Peyer's patch (tissue), 4 donors: ENCODE measurements around the gene TMEM45B. TPM values are rescaled to one million over a fixed set of nuclear protein-coding genes. Genes with fewer than 3 reads are reported as not detected.
"Not testable (repeated sequence)": the region's sequence is repeated elsewhere in the genome, so short reads cannot be mapped to it uniquely, and the experiment has no call there.

Experiments
- DNase-seq, 3 donors: peaks; one replicate each; pipeline ENCODE4 v3.0.0-alpha.2; 2017 to 2019
- H3K27ac ChIP-seq, 4 donors: fragments of 200-600 bp; sonication (generic); one replicate each; pipeline ENCODE4 v1.5.1; 2016 to 2019
- H3K27me3 ChIP-seq, 2 donors: fragments of 200-600 bp; sonication (generic); one replicate each; pipeline ENCODE4 v1.5.1; 2019
- H3K36me3 ChIP-seq, 3 donors: fragments of 200-600 bp; sonication (generic); one replicate each; pipeline ENCODE4 v1.5.1; 2016 to 2019
- H3K4me1 ChIP-seq, 4 donors: fragments of 200-600 bp; sonication (generic); one replicate each; pipeline ENCODE4 v1.5.1; 2016 to 2019
- H3K4me3 ChIP-seq, 4 donors: fragments of 200-600 bp; sonication (generic); 1 replicate in 3 of 4; 2 replicates in 1 of 4; pipeline ENCODE4 v1.5.1; 2016 to 2019; ENCODE audit warnings: mild to moderate bottlenecking in 1 of 4
- H3K9me3 ChIP-seq, 4 donors: fragments of 200-600 bp; sonication (generic); one replicate each; pipeline ENCODE4 v1.5.1; 2016 to 2019; ENCODE audit warnings: mild to moderate bottlenecking in 1 of 4
- POLR2A ChIP-seq, 2 donors: fragments of 450-650 bp; IDR thresholded peaks; one replicate each; pipeline ENCODE4 v1.5.1; 2017; ENCODE audit warnings: antibody characterized with exemption in 2 of 2, mild to moderate bottlenecking in 2 of 2, moderate library complexity in 2 of 2
- total RNA-seq, 4 donors: library from RNA; depleted of rRNA; stranded (reverse); fragments of >200 nt; gene quantifications; one replicate each; pipeline ENCODE4 v1.1.0, GENCODE V29; 2016
- TF ChIP-seq, protein P1 (sequence below), 6 experiments: fragments of 450-650 bp in 4 of 6; fragments of 200-600 bp in 2 of 6; sonication (generic) in 1 of 6; IDR thresholded peaks; one replicate each; pipeline ENCODE4 v1.5.1; 2017 to 2019; ENCODE audit warnings: antibody characterized with exemption in 6 of 6, mild to moderate bottlenecking in 3 of 6, moderate library complexity in 1 of 6

TMEM45B gene
- total RNA-seq, 4 donors from 2014 or later = 1.7 to 318 (median 244) TPM

DNA sequence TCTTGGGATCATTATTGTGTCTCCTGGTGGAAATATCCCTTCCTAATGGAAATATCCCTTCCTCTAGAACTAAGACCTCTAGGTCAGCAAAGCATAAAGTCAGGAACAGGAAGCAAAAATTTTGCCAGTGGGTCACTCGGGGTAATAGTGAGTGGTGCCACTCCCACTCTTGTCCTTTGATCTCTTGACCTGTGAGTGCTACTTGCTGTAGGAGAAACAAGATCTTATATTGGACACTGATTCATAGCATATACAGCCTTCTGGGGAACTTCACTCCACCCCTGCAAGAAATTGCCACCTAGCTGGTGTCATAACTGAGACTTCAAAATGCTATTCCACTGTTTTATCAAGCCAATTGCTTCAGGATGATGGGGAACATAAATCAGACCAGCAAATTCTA is 44.7 kb upstream of the TMEM45B start:
- Histone ChIP-seq H3K27ac (peak overlapping the region in 1 of 4 donors; percentile 54), H3K27me3 (no peaks in the 10 kb centered on the region), H3K36me3 (no peaks in the 10 kb centered on the region), H3K9me3 (no peaks in the 10 kb centered on the region), H3K4me1 (no peaks in the 10 kb centered on the region), H3K4me3 (no peak overlapping the region)
- TF ChIP-seq, protein P1, sequence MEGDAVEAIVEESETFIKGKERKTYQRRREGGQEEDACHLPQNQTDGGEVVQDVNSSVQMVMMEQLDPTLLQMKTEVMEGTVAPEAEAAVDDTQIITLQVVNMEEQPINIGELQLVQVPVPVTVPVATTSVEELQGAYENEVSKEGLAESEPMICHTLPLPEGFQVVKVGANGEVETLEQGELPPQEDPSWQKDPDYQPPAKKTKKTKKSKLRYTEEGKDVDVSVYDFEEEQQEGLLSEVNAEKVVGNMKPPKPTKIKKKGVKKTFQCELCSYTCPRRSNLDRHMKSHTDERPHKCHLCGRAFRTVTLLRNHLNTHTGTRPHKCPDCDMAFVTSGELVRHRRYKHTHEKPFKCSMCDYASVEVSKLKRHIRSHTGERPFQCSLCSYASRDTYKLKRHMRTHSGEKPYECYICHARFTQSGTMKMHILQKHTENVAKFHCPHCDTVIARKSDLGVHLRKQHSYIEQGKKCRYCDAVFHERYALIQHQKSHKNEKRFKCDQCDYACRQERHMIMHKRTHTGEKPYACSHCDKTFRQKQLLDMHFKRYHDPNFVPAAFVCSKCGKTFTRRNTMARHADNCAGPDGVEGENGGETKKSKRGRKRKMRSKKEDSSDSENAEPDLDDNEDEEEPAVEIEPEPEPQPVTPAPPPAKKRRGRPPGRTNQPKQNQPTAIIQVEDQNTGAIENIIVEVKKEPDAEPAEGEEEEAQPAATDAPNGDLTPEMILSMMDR (IDR thresholded peaks at IDR 0.05) = no peak
- no peak for TF ChIP-seq POLR2A (IDR thresholded peaks at IDR 0.05)
- peak in 1 of 3 donors; percentile 61 for DNase-seq

DNA sequence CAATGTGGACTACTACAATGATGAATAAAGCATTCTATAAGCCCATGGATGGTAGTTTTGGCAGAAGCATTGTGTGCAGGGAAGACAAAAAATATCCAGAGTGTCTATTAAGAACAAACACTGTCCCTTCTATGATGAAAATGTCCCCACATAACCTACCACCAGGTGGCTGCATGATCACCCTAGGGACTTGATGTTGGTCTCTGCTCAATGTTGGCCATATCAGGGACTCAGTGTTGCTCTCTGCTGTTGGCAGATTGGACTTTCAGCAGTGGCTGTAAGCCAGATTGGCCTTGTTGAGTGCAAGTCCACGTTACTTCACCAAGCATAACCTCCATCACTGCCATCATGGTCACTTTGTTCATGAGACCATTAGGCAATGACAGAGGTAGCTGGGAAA is 44.2 kb upstream of the TMEM45B start:
- H3K27ac ChIP-seq = peak overlapping the region in 1 of 4 donors; percentile 54
- not testable (repeated sequence) for H3K36me3 ChIP-seq, H3K4me3 ChIP-seq, H3K9me3 ChIP-seq, H3K27me3 ChIP-seq, H3K4me1 ChIP-seq
- peak in 1 of 3 donors; percentile 52 for DNase-seq
- TF ChIP-seq, protein P1 (IDR thresholded peaks at IDR 0.05) = peak in 3 of 6 experiments; percentile 29 to 46 (median 37)

DNA sequence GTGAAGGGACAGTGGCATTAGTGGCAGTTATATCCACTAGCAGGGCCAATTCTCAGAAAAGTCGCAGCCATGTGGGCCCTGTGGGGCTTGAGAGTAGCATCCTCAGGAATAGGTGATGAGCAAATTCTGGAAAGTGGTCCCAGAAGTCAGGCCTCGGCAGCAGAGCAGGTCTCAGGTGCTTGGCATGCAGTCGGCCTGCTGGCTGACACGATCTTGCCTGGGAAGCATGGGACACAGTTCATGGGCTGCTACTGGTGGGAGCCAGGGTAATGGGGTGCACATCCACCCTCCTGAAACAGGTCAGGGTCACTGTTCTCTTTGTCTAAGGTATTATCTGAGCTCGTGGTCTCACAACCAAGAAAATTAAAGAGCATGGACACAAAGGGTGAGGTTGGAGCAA is 36.8 kb upstream of the TMEM45B start:
- no peaks in the 10 kb centered on the region for H3K9me3 ChIP-seq
- no peaks in the 10 kb centered on the region for H3K27me3 ChIP-seq
- H3K4me1 ChIP-seq = no peaks in the 10 kb centered on the region
- H3K36me3 ChIP-seq = no peaks in the 10 kb centered on the region
- no peak overlapping the region for H3K27ac ChIP-seq
- TF ChIP-seq POLR2A (IDR thresholded peaks at IDR 0.05) = no peak
- TF ChIP-seq, protein P1 (IDR thresholded peaks at IDR 0.05) = no peak
- DNase-seq = no peak
- no peak overlapping the region for H3K4me3 ChIP-seq

DNA sequence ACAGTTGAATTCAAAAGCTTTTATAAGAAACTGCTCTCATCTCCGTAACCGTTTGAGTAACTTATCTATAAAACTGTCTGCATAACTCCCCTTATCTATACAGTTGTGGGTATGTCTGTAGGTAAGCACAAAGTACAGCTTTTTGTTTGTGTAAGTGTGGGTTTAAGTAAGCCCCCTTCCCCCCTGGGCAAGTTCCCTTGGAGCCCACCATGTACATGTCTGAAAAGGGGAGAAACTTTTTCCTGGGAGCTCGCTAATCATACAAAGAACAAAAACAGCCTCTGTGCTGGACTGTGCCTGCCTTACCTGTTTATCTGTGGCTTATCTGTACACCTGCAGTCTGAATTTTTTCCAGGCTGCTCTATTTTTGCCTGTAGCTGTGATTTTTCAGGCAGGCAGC is 36.3 kb upstream of the TMEM45B start:
- Histone ChIP-seq H3K27me3 (no peaks in the 10 kb centered on the region), H3K27ac (no peak overlapping the region), H3K4me1 (no peaks in the 10 kb centered on the region), H3K4me3 (no peak overlapping the region), H3K36me3 (no peaks in the 10 kb centered on the region), H3K9me3 (no peaks in the 10 kb centered on the region)
- DNase-seq = no peak
- TF ChIP-seq, protein P1 (IDR thresholded peaks at IDR 0.05) = no peak
- no peak for TF ChIP-seq POLR2A (IDR thresholded peaks at IDR 0.05)

DNA sequence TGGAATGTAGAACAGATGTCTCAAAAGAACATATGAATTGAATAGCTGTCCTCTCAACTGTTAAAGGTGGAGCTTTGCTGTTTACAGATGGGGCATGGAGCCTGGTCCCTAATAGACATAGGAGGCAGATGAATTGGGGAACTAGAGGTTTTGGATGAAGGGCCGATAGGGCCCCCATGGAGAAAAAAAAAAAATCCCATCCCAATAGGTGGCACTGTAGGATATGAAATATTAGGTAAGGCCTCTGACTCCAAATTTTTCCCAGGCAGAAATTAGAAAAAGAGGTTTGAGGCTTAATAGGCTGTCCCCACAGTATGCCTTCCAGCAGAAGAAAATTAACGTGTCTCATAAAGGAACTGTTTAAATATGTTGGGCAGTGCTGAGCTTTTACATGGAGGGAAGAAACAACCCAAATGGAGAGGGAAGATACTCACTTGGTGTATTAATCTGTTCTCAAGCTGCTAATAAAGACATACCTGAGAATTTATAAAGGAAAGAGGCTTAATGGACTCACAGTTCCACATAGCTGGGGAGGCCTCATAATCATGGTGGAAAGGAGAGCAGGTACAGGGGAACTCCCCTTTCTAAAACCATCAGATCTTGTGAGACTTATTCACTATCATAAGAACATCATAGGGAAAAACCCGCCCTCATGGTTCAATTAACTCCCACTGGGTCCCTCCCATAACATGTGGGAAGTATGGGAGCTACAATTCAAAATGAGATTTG is 30.1 kb upstream of the TMEM45B start:
- Histone ChIP-seq H3K4me3 (no peak overlapping the region), H3K9me3 (no peaks in the 10 kb centered on the region), H3K27ac (peak overlapping the region in 1 of 4 donors; percentile 19), H3K36me3 (no peaks in the 10 kb centered on the region), H3K4me1 (no peaks in the 10 kb centered on the region), H3K27me3 (no peaks in the 10 kb centered on the region)
- TF ChIP-seq, protein P1 (IDR thresholded peaks at IDR 0.05) = peak in 3 of 6 experiments; percentile 36 to 48 (median 39)
- TF ChIP-seq POLR2A (IDR thresholded peaks at IDR 0.05) = no peak
- DNase-seq = no peak

DNA sequence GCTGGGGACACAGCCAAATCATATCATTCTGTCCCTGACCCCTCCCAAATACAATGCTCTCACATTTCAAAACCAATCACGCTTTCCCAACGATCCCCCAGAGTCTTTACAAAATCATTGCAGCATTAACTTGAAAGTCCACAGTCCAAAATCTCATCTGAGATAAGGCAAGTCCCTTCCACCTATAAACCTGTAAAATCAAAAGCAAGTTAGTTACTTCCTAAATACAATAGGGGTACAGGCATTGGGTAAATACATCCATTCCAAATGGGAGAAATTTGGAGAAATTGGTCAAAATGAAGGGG is 29.6 kb upstream of the TMEM45B start:
- not testable (repeated sequence) for H3K9me3 ChIP-seq, H3K4me1 ChIP-seq, H3K36me3 ChIP-seq, DNase-seq, H3K27me3 ChIP-seq, H3K4me3 ChIP-seq
- peak overlapping the region in 1 of 4 donors; percentile 19 for H3K27ac ChIP-seq
